HEK293 (cell line): ENCODE results near the gene PPP2R2D.

Experiments
- CTCF ChIA-PET: fragments of 350-600 bp; formaldehyde crosslinking; extraction: SDS; loops from one replicate; lab custom pipeline; 2021; ENCODE audit warnings: antibody characterized with exemption; lab: Yijun Ruan, JAX
- POLR2A ChIA-PET: fragments of 300-600 bp; formaldehyde crosslinking; extraction: SDS; loops from one replicate; lab custom pipeline; 2020; ENCODE audit warnings: antibody characterized with exemption, inconsistent platforms; lab: Yijun Ruan, JAX
- H3K27ac ChIP-seq: fragments of 200-500 bp; sonication (Bioruptor generic); 2 replicates; pipeline ENCODE4 v1.5.1; 2014; ENCODE audit warnings: low read depth, low read length, control low read depth, inconsistent platforms; ENCODE audit errors: extremely low read depth
- H3K36me3 ChIP-seq, 2 experiments: fragments of 200-500 bp in 1 of 2; sonication (Bioruptor generic) in 1 of 2; 1 replicate in 1 of 2; 2 replicates in 1 of 2; pipeline ENCODE4 v1.5.1; 2014 to 2017; ENCODE audit warnings: inconsistent platforms in 2 of 2, low read length in 2 of 2; ENCODE audit not compliant: control insufficient read depth in 2 of 2, insufficient read depth in 1 of 2
- H3K4me1 ChIP-seq: fragments of 200-500 bp; sonication (Bioruptor generic); 2 replicates; pipeline ENCODE4 v1.5.1; 2014; ENCODE audit warnings: mild to moderate bottlenecking, low read length, inconsistent platforms; ENCODE audit not compliant: control insufficient read depth, insufficient read depth
- H3K4me3 ChIP-seq: 2 replicates; pipeline ENCODE4 v1.5.1; 2011; ENCODE audit warnings: low read depth, mild to moderate bottlenecking, control low read depth, low read length, moderate library complexity
- H3K9me3 ChIP-seq: fragments of 200-500 bp; sonication (Bioruptor generic); 2 replicates; pipeline ENCODE4 v1.5.1; 2014; ENCODE audit warnings: low read depth, low read length, inconsistent platforms; ENCODE audit not compliant: control insufficient read depth, insufficient read depth
- GLIS1 ChIP-seq: fragments of 450-650 bp; formaldehyde crosslinking; IDR thresholded peaks from 2 replicates; pipeline ENCODE4 v1.5.1; 2016; ENCODE audit warnings: missing biosample characterization, missing genetic modification characterization
- KLF1 ChIP-seq: fragments of 450-650 bp; formaldehyde crosslinking; IDR thresholded peaks from 2 replicates; pipeline ENCODE4 v1.5.1; 2016; ENCODE audit warnings: missing biosample characterization, missing genetic modification characterization
- SETDB1 ChIP-seq: IDR thresholded peaks from one replicate; pipeline ENCODE4 v1.6.1; 2017; ENCODE audit warnings: mild to moderate bottlenecking, low read length, moderate library complexity, mixed read lengths; ENCODE audit not compliant: insufficient read length
- ZFP3 ChIP-seq: fragments of 450-650 bp; formaldehyde crosslinking; IDR thresholded peaks from 2 replicates; pipeline ENCODE4 v1.5.1; 2016; ENCODE audit warnings: low read depth, missing biosample characterization, missing genetic modification characterization
- ZNF184 ChIP-seq: fragments of 450-650 bp; IDR thresholded peaks from 2 replicates; pipeline ENCODE4 v1.5.1; 2018; ENCODE audit warnings: missing biosample characterization, mild to moderate bottlenecking, missing genetic modification characterization
- ZNF202 ChIP-seq: fragments of 450-650 bp; formaldehyde crosslinking; IDR thresholded peaks from 2 replicates; pipeline ENCODE4 v1.5.1; 2016; ENCODE audit warnings: missing biosample characterization, missing genetic modification characterization, borderline replicate concordance
- ZNF223 ChIP-seq: fragments of 450-650 bp; formaldehyde crosslinking; IDR thresholded peaks from 2 replicates; pipeline ENCODE4 v1.5.1; 2016; ENCODE audit warnings: missing biosample characterization, missing genetic modification characterization
- ZNF23 ChIP-seq: fragments of 450-650 bp; formaldehyde crosslinking; IDR thresholded peaks from 2 replicates; pipeline ENCODE4 v1.5.1; 2016; ENCODE audit warnings: missing biosample characterization, missing genetic modification characterization, borderline replicate concordance
- ZNF335 ChIP-seq: fragments of 450-650 bp; formaldehyde crosslinking; conservative IDR thresholded peaks from 2 replicates; pipeline ENCODE4 v1.5.1; 2016; ENCODE audit warnings: missing biosample characterization, missing genetic modification characterization
- ZNF529 ChIP-seq: fragments of 450-650 bp; formaldehyde crosslinking; IDR thresholded peaks from 2 replicates; pipeline ENCODE4 v1.5.1; 2017; ENCODE audit warnings: missing genetic modification characterization, missing biosample characterization; ENCODE audit not compliant: insufficient replicate concordance
- ZNF626 ChIP-seq: fragments of 450-650 bp; sonication (Bioruptor Pico); formaldehyde crosslinking; IDR thresholded peaks from 2 replicates; pipeline ENCODE4 v1.5.1; 2018; ENCODE audit warnings: missing biosample characterization, missing genetic modification characterization, inconsistent platforms
- ZNF791 ChIP-seq: fragments of 450-650 bp; formaldehyde crosslinking; IDR thresholded peaks from 2 replicates; pipeline ENCODE4 v1.5.1; 2016; ENCODE audit warnings: missing biosample characterization, missing genetic modification characterization
- ZNF837 ChIP-seq: fragments of 450-650 bp; formaldehyde crosslinking; IDR thresholded peaks from 2 replicates; pipeline ENCODE4 v1.5.1; 2016; ENCODE audit warnings: missing biosample characterization, missing genetic modification characterization
- ZSCAN23 ChIP-seq: fragments of 450-650 bp; formaldehyde crosslinking; IDR thresholded peaks from 2 replicates; pipeline ENCODE4 v1.5.1; 2016; ENCODE audit warnings: missing biosample characterization, missing genetic modification characterization
- TF ChIP-seq, protein P1 (sequence below): fragments of 450-650 bp; formaldehyde crosslinking; IDR thresholded peaks from 2 replicates; pipeline ENCODE4 v1.5.1; 2017; ENCODE audit warnings: missing biosample characterization, missing genetic modification characterization
- TF ChIP-seq, protein P2 (sequence below): fragments of 450-650 bp; formaldehyde crosslinking; IDR thresholded peaks from 2 replicates; pipeline ENCODE4 v1.5.1; 2016; ENCODE audit warnings: missing biosample characterization, missing genetic modification characterization
- TF ChIP-seq, protein P3 (sequence below): fragments of 450-650 bp; formaldehyde crosslinking; IDR thresholded peaks from 2 replicates; pipeline ENCODE4 v1.5.1; 2016; ENCODE audit warnings: missing biosample characterization, missing genetic modification characterization
- TF ChIP-seq, protein P4 (sequence below): fragments of 450-650 bp; formaldehyde crosslinking; IDR thresholded peaks from 2 replicates; pipeline ENCODE4 v1.5.1; 2016; ENCODE audit warnings: missing biosample characterization, missing genetic modification characterization
- TF ChIP-seq, protein P5 (sequence below): IDR thresholded peaks from 2 replicates; pipeline ENCODE4 v1.6.1; 2011; ENCODE audit warnings: mild to moderate bottlenecking, low read depth, low read length, borderline replicate concordance

The PPP2R2D gene

DNA sequence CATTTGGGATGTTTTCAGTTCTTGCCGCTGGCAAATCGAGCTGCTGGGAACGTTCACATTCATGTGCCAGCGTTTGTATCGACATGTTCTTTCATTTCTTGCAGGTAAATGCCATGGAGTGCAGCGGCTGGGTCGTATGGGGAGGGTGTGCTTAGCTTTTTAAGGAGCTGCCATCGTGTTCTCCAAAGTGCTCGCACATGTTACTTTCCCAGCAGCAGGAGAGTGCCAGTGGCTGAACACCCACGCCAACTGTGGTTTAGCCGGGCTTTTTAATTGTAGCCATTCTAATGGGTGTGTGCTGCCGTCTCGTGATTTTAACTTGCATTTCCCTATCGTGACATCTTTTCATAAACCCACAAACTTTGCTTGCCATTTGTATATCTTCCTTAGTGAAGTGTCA lies 92.5 kb downstream of the PPP2R2D start:
- CTCF ChIA-PET: interaction anchor here (0.6 kb wide), 1 partner anchor 96 kb away, joined by 3 read pairs; no protein-coding TSS in a partner anchor
- Histone ChIP-seq H3K4me3 (no peak overlapping the region), H3K9me3 (no peaks in the 10 kb centered on the region), H3K4me1 (no peaks in the 10 kb centered on the region), H3K36me3 (no peaks in the 10 kb centered on the region), H3K27ac (no peak overlapping the region)
- TF ChIP-seq, protein P1, sequence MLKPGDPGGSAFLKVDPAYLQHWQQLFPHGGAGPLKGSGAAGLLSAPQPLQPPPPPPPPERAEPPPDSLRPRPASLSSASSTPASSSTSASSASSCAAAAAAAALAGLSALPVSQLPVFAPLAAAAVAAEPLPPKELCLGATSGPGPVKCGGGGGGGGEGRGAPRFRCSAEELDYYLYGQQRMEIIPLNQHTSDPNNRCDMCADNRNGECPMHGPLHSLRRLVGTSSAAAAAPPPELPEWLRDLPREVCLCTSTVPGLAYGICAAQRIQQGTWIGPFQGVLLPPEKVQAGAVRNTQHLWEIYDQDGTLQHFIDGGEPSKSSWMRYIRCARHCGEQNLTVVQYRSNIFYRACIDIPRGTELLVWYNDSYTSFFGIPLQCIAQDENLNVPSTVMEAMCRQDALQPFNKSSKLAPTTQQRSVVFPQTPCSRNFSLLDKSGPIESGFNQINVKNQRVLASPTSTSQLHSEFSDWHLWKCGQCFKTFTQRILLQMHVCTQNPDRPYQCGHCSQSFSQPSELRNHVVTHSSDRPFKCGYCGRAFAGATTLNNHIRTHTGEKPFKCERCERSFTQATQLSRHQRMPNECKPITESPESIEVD (tag by site-specific recombination): no peak
- TF ChIP-seq ZNF626 (no peak), KLF1 (tag by site-specific recombination) (no peak), GLIS1 (tag by site-specific recombination) (no peak), ZNF837 (tag by site-specific recombination) (no peak), ZSCAN23 (tag by site-specific recombination) (no peak), ZNF529 (tag by site-specific recombination) (no peak), SETDB1 (no peak), ZNF223 (no peak), ZFP3 (tag by site-specific recombination) (no peak), ZNF791 (tag by site-specific recombination) (no peak), ZNF335 (tag by site-specific recombination) (no peak), ZNF202 (tag by site-specific recombination) (no peak), ZNF23 (no peak), ZNF184 (tag by site-specific recombination) (no peak)
- TF ChIP-seq, protein P2, sequence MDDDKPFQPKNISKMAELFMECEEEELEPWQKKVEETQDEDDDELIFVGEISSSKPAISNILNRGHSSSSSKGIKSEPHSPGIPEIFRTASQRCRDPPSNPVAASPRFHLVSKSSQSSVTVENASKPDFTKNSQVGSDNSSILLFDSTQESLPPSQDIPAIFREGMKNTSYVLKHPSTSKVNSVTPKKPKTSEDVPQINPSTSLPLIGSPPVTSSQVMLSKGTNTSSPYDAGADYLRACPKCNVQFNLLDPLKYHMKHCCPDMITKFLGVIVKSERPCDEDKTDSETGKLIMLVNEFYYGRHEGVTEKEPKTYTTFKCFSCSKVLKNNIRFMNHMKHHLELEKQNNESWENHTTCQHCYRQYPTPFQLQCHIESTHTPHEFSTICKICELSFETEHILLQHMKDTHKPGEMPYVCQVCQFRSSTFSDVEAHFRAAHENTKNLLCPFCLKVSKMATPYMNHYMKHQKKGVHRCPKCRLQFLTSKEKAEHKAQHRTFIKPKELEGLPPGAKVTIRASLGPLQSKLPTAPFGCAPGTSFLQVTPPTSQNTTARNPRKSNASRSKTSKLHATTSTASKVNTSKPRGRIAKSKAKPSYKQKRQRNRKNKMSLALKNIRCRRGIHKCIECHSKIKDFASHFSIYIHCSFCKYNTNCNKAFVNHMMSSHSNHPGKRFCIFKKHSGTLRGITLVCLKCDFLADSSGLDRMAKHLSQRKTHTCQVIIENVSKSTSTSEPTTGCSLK (tag by site-specific recombination): no peak
- TF ChIP-seq, protein P3, sequence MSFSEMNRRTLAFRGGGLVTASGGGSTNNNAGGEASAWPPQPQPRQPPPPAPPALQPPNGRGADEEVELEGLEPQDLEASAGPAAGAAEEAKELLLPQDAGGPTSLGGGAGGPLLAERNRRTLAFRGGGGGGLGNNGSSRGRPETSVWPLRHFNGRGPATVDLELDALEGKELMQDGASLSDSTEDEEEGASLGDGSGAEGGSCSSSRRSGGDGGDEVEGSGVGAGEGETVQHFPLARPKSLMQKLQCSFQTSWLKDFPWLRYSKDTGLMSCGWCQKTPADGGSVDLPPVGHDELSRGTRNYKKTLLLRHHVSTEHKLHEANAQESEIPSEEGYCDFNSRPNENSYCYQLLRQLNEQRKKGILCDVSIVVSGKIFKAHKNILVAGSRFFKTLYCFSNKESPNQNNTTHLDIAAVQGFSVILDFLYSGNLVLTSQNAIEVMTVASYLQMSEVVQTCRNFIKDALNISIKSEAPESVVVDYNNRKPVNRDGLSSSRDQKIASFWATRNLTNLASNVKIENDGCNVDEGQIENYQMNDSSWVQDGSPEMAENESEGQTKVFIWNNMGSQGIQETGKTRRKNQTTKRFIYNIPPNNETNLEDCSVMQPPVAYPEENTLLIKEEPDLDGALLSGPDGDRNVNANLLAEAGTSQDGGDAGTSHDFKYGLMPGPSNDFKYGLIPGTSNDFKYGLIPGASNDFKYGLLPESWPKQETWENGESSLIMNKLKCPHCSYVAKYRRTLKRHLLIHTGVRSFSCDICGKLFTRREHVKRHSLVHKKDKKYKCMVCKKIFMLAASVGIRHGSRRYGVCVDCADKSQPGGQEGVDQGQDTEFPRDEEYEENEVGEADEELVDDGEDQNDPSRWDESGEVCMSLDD: no peak
- TF ChIP-seq, protein P4, sequence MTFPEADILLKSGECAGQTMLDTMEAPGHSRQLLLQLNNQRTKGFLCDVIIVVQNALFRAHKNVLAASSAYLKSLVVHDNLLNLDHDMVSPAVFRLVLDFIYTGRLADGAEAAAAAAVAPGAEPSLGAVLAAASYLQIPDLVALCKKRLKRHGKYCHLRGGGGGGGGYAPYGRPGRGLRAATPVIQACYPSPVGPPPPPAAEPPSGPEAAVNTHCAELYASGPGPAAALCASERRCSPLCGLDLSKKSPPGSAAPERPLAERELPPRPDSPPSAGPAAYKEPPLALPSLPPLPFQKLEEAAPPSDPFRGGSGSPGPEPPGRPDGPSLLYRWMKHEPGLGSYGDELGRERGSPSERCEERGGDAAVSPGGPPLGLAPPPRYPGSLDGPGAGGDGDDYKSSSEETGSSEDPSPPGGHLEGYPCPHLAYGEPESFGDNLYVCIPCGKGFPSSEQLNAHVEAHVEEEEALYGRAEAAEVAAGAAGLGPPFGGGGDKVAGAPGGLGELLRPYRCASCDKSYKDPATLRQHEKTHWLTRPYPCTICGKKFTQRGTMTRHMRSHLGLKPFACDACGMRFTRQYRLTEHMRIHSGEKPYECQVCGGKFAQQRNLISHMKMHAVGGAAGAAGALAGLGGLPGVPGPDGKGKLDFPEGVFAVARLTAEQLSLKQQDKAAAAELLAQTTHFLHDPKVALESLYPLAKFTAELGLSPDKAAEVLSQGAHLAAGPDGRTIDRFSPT (tag by site-specific recombination): no peak
- TF ChIP-seq, protein P5, sequence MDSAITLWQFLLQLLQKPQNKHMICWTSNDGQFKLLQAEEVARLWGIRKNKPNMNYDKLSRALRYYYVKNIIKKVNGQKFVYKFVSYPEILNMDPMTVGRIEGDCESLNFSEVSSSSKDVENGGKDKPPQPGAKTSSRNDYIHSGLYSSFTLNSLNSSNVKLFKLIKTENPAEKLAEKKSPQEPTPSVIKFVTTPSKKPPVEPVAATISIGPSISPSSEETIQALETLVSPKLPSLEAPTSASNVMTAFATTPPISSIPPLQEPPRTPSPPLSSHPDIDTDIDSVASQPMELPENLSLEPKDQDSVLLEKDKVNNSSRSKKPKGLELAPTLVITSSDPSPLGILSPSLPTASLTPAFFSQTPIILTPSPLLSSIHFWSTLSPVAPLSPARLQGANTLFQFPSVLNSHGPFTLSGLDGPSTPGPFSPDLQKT: no peak
- POLR2A ChIA-PET: no interaction called here
